ENCODE measurements around the gene NPR1.
A peak's percentile ranks its signal among the peaks of the same experiment; 100 is the strongest.
"Not testable (repeated sequence)": the region's sequence is repeated elsewhere in the genome, so short reads cannot be mapped to it uniquely, and the experiment has no call there.

NPR1 gene

DNA sequence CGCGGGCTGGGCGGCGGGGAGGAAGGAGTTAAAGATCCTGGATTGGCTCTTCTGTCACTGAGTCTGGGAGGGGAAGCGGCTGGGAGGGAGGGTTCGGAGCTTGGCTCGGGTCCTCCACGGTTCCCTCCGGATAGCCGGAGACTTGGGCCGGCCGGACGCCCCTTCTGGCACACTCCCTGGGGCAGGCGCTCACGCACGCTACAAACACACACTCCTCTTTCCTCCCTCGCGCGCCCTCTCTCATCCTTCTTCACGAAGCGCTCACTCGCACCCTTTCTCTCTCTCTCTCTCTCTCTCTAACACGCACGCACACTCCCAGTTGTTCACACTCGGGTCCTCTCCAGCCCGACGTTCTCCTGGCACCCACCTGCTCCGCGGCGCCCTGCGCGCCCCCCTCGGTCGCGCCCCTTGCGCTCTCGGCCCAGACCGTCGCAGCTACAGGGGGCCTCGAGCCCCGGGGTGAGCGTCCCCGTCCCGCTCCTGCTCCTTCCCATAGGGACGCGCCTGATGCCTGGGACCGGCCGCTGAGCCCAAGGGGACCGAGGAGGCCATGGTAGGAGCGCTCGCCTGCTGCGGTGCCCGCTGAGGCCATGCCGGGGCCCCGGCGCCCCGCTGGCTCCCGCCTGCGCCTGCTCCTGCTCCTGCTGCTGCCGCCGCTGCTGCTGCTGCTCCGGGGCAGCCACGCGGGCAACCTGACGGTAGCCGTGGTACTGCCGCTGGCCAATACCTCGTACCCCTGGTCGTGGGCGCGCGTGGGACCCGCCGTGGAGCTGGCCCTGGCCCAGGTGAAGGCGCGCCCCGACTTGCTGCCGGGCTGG, at the start of gene NPR1:
NPR1 (plus strand) TSS at position 170 of the 818 bp plus-strand sequence; CDS start at position 591, 421 bp downstream.
- DNase-seq = no peak

DNA sequence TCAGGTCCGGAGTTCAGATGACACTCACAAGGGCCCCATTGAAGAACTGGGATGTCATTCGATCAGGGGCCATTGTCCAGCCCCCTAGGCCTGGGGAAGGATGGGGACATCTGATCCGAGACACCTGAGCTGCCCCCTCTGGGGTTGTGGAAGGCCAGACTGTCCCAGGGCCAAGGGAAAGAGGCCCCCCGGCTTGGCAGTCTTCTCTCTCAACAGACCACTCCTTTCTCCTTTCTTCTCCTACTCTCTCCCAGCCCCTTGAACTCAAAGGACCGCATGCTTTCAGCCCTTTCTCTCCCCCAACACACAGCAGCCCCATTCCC, 49.2 kb upstream of the NPR1 start:
- DNase-seq = no peak

DNA sequence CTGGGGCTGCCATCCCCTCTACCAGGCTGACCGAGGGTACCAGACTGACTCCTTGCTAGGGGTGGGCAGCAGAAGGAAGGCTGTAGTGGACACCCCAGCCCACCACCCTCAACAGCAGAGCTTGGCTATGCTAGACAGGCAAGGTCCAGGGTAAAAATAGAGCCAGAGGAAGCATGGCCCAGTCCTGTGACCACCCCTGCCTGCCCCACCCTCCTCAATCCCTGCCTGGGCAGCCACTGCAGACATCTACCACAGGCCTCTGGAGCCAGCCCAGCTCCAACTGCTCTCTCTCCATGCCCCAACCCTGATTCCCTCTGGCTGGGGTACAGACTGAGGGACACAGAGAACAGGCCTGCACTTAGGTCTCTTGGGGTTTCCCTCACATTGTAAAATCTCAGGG, 48.5 kb upstream of the NPR1 start:
- no peak for DNase-seq

DNA sequence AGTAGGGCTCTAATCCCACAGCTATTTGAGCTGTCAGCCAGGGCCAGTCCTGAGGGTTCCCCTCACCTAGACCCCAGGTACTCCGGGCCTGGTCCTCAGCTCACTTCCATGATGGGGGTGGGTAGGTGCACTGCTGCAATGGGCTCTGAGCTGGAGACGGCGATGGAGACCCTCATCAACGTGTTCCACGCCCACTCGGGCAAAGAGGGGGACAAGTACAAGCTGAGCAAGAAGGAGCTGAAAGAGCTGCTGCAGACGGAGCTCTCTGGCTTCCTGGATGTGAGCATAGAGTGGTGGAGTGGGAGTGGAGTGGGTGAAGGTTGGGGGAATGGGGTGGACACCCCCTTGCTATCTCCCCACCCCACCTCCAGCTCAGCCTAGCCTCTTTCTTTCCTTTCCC, 48.1 kb upstream of the NPR1 start:
- DNase-seq = no peak

DNA sequence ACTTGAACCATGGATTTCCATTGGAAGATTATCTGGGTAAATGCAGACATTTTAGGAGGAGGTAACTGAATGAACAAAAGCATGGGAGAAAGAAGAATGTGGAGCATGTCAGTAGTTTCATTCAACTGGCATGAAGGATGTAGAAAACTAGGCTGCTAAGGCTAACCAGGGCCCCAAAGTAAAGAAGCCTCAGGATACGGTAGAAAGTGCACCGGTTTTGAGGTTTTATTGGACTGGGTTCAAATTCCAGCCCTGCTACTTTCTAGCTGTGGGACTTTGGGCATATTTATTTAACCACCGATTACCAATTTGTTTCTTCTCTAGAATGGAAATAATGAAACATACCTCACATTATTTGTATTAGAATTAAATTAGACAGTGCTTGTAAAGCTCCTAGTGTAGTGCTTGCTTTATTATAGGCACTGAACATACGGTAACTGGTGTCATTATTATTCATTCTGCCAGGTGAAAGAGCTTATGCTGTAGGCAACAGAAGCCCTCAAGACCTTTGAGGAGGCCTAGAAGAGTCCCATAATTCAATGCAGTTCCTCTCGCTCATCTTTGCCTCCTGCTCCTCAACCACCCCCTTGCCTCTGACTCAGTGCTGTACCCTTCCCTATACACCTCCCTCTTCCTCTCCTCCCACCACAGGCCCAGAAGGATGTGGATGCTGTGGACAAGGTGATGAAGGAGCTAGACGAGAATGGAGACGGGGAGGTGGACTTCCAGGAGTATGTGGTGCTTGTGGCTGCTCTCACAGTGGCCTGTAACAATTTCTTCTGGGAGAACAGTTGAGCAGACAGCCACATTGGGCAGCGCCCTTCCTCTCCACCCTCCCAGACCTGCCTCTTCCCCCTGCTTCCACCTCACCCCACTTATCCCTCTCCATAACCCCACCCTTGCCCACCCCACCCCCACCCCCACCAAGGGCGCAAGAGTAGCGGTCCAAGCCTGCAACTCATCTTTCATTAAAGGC, 47.2 kb upstream of the NPR1 start:
- DNase-seq = no peak

DNA sequence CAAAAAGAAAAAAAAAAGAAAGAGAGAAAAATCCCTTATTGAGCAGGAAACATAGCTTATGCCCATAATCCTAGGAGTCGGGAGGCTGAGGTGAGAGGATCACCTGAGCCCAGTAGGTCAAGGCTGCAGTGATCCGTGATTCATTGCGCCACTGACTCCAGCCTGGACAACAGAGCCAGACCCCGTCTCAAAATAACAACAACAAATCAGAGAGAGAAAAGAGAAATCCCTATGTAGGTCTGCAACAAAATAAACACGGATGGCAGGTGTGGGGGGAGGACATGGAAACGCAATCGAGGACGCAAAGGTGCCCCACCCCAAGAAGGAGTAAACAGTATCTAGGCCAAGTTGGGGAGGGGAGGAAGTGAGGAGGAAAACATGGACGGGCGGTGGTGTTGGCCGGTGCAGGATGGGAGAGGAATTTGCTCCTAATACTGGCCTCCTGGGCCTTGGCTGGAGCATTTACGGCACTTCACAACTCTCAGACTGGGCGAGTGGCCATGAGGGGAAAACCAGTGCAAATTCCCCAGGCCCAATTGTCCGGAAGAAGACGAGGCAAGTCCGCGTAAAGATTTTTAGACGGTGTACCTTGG, 45.2 kb upstream of the NPR1 start:
- DNase-seq = no peak

DNA sequence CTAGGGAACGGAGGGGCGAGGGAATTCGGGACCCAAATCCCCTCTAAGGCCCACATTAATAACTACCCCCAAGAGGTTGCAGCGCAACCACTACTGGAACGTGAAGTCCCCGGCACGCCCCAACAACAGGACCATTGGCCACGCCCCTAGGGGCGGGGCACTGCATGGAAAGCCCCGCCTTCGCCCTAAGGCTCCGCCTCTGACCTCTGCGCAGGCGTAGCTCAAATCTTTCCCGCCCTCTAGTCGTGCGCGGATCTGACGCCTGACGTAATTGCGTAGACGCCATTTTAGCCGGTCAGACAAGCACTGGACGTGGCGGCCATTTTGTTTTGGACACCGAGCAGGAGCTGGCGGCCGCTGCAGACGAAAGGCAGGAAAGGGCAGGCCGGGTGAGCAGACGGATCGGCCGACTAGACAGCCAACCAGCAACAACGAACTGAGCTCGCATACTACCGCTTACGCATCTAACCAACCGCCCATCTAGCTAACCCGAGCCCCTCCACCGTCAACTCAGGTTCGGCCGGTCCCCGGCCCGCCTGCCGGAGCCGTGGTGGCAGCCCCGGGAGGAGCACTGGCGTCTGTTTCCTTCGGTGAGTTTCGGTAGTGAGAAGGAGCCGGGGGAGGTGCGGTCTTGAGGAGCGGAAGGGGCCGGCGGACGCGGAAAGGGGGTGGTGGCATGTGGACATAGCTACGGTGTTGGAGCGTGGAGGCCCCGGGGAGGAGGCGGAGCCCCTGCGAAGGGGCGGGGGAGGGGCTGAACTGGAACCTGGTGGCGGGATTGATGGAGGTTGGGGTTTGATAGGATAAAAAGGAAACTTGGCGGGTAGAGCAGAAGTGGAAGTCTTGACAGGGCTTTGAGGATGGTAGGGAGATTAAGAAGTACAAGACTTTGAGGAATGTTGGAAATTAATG, 44.5 kb upstream of the NPR1 start, which contains the start of gene CHTOP:
CHTOP (plus strand) TSS at position 313 of the 912 bp plus-strand sequence. CDS start 2,523 bp downstream, outside the sequence.
- peak; percentile 96 to 98 for DNase-seq

DNA sequence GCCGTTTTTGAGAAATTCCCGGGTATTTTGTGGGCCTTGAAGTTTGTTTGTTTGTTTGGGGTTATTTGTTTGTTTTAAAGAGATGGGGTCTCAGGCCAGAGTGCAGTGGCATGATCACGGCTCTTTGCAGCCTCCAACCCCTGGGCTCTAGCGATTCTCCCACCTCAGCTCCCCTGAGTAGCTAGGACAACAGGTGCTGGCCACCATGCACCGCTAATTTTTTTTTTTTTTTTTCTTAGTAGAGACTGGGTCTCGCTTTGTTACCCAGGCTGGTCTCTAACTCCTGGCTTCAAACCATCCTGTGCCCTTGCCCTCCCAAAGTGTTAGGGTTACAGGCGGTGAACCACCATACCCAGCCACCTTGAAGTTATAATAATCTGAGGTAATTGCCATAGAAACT, 42.6 kb upstream of the NPR1 start:
- no peak for DNase-seq

DNA sequence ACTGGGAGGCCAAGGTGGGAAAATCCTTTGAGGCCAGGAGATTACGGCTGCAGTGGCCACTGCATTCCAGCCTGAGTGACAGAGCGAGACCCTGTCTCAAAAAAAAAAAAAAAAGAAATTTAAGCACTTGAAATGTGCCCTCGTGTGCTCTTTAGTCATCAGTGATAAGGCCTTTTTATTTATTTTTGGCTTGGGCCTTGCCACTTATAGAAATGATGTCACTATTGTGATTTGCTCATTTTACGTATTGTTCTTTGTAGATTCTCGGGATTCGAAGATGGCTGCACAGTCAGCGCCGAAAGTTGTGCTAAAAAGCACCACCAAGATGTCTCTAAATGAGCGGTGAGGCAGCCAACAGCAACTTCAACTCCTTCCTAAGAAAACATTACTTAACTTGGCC, 42.2 kb upstream of the NPR1 start:
- no peak for DNase-seq

DNA sequence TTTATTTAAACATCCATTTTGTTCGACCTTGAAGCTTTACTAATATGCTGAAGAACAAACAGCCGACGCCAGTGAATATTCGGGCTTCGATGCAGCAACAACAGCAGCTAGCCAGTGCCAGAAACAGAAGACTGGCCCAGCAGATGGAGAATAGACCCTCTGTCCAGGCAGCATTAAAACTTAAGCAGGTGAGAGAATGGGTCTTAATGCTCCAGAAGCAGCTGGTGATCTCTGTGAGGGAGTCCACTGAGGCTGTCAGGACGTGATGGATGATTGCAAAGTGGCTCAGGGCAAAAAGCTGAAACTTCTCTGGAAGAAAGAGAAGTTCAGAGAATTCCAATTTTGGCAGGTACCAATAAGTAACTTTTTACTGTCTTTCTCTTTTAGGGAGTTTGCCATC, 40.2 kb upstream of the NPR1 start:
- DNase-seq = no peak

DNA sequence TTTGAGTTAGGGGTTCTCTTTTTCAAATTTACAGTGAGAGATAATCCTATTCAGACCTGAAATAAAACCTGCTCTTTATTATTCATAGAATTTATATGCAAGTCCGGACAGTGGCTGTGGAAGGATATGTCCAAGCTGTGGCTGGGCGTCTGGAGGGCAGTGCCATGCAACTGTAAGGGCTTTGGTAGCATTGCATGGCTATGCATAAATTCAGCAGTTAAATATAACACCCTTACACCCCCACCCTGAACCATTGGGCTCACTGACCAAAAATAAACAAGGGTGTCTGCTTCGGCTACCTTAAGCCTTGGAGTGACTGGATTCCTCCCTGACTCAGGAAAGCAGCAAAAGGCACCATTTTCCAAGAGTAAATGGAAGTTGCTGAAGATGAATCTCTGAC, 39.2 kb upstream of the NPR1 start:
- no peak for DNase-seq

DNA sequence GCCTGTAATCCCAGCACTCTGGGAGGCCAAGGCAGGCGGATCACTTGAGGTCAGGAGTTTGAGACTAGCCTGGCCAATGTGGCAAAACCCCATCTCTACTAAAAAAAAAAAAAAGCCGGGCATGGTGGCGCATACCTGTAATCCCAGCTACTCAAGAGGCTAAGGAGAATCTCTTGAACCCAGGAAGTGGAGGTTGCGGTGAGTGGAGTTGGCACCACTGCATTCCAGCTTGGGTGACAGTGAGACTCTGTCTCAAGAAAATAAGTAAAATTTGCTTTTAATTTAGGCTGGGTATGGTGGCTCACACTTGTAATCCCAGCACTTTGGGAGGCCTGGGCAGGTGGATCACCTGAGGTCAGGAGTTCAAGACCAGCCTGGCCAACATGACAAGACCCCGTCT, 38.3 kb upstream of the NPR1 start:
- DNase-seq = not testable (repeated sequence)

DNA sequence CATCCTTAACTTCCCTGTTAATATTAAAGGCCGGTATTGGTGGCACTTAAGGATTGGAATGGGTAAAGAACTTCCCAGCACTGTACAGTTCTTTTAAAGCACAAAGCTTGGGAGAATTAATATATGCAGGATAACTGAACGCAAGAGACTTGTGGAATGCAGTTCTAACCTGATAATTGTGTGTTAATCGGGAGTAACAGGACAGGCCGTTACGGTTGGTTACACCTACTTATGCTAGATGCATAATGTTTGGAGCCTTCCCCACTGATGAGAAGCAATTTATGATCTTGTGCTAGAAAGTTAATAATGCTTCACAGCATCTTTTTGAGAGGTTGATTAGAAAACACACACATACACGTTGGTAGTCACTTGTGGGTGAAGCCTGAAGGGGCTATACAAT, 37.6 kb upstream of the NPR1 start:
- DNase-seq = no peak

DNA sequence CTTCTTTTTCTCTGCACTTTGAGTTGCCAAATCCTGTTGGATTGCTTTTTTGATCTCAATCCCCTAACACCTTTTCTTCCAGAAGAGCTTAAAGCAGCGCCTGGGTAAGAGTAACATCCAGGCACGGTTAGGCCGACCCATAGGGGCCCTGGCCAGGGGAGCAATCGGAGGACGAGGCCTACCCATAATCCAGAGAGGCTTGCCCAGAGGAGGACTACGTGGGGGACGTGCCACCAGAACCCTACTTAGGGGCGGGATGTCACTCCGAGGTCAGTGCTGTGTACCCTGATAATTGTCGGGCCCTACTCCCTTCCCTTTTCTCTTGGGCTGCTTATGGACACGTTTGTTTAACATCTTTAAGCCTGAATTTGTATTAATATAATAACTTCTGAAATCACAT, 36.3 kb upstream of the NPR1 start:
- DNase-seq = no peak

DNA sequence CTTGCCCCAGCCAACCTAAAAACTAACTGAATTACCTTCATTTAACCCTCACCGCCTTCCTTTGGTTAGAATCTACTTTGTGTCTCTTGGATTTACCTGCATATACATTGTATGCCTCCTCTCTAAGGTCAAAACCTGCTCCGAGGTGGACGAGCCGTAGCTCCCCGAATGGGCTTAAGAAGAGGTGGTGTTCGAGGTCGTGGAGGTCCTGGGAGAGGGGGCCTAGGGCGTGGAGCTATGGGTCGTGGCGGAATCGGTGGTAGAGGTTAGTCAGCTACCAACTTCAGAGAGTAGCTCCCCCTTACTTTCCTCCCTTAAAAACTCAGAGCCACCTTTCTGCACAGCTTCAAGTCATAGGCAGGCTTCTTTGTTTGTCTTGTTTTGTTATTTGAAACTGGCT, 35.4 kb upstream of the NPR1 start:
- DNase-seq = no peak

DNA sequence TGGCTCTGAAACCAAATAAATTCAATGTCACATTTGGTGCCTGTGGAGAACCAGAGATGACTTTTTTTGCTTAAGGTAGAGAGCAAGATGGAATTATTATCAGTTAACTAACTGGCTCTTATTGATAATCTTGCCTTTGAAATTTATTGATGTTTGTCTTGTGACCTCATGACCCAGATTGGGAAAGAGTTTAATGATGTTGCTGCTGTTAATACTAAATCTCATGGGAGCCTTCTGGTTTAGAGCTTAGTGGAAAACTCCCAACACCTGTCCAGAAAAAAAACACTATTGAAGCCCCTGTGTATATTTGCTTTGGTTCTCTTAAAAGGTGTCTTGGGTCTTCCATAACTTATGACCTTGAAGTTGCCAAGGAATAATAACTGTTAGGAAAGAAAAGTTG, 34.7 kb upstream of the NPR1 start:
- DNase-seq = no peak

DNA sequence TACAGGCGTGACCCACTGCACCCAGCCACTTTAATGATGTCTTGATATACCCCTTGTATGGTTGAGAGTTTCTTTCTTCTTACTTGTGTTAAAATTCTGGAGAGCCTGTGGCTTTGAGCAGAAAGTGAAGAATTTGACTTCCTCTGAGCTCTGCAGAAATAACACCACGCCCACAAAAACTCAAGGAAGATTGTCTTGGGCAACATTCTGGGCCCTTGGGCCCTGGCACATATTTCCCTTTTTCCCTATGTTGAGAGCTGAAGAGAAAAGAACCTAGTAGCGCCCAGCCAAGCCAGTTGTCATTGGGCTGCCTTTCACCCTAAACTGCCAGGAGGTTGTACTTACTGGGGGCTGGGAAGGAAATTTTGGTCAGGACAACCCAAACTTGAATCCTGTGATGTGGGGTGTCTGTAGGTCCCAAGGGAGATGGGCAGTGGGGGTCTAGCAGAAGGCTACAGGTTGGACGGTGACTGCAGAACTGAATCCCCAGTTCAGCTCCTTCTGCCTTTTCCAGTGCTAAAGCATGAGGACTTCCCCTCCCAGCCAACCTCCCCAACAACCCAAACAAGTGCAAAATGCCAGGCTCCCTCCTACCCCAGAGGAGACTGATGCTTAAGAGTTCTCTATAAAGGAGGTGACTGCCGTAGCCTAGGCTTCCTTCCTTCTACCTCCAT, 31.7 kb upstream of the NPR1 start:
- DNase-seq = no peak

DNA sequence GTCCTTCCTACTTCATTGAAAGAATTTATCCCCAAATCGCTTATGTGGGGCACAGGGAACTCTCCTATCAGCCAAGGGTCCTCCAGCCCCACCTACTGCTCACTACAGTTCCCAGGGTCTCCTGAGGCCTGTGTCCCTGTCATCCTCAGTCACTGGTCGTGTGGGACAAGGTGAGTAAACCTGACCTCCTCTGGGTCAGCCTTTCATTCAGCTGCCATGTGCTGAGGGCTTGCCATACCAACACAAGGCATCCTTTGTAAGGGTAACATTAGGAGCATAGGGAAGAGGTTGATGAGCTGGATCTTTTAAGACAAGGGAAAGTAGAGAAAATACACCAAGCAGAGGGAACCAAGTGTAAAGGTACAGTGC, 31.2 kb upstream of the NPR1 start:
- no peak for DNase-seq

DNA sequence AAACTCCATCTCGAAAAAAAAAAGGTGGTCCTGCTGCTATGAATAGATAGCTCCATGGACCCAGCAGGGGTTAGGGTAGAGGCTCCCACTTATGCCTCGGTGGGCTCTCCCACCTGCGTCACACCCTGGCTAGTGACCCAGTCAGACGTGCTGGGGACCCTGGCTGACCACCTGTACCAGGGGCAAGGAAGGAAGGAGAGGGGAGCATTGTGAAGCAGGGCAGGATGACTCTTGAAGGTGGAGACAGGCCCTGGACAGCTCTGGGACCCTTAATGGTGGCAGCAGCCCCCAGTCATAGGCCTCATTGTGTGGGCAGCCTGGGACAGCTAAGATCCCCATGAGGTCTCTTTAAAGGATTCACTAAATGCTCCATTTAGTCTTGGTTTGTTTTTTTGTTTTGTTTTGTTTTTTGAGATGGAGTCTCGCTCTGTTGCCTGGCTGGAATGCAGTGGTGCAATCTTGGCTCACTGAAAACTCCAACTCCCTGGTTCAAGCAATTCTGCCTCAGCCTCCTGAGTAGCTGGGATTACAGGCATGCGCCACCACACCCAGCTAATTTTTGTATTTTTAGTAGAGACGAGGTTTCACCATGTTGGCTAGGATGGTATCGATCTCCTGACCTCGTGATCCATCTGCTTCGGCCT, 30.4 kb upstream of the NPR1 start:
- no peak for DNase-seq

DNA sequence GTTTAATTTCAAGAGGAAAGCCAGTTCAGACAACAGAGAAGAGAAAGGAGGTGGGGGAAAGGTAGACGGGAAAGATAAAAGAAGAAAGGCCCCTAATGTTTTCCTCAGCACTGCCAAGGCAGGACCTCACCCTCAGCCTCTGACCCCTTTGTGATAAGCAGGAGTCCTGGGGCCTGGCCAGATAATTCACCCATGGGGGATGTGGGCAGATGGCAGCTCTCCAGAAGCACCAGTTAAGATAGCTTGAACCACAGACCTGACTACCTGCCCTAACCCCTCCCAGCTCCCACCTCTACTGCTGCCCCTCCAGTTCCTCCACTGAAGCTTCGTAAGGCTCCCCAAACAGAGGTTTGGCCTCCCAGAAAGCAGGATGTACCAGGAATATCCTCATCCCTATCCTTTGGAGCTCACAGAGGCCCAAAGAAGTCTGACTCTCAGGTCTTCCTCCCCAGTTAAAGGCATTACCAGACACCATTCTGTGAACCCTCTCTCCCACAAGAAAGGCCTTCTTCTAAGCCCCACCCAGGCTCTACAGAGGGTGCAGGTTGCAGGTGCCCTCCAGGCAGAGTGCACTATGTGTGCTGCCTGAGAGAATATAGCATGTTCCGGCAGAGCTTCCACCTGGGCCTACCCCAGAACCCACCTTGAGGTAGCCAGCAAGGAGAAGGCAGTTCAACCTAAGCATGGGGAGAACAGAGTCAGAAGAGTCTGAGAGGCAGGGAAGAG, 29.2 kb upstream of the NPR1 start:
- no peak for DNase-seq

DNA sequence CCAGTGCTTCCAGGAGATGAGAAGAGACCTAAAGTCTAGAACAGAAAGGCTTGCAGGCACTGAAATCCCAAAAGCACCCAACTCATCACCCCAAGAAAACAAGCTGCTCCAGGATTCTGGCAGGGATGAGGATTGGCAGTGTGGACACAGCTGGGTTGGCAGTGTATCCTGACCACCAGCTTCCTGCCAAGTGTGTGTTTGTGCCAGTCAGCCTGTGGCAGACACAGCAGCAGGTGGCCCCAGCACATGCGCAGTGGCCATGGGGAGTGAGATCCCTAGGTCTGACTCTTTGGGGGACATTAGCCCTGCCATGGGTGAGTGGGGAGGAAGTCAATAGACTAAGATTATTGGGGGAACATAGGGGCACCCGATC, 28.6 kb upstream of the NPR1 start:
- DNase-seq = no peak
